Skeletal muscle satellite cell (primary cell): ENCODE measurements around the gene LARP4B.
A peak's percentile ranks its signal among the peaks of the same experiment; 100 is the strongest.

ENCODE experiments used
- H3K27me3 ChIP-seq: 2 replicates; pipeline ENCODE4 v1.7.0; 2013; ENCODE audit warnings: low read length; ENCODE audit not compliant: control insufficient read depth, insufficient read depth
- H3K36me3 ChIP-seq: 2 replicates; pipeline ENCODE4 v1.7.0; 2013; ENCODE audit warnings: mild to moderate bottlenecking, control low read depth, low read length; ENCODE audit not compliant: insufficient read depth
- H3K4me1 ChIP-seq: 2 replicates; pipeline ENCODE4 v1.7.0; 2013; ENCODE audit warnings: low read length; ENCODE audit not compliant: control insufficient read depth, insufficient read depth
- H3K4me2 ChIP-seq: 2 replicates; pipeline ENCODE4 v1.7.0; 2013; ENCODE audit warnings: mild to moderate bottlenecking, low read length
- H3K4me3 ChIP-seq: 2 replicates; pipeline ENCODE4 v1.7.0; 2013; ENCODE audit warnings: low read length
- H3K9ac ChIP-seq: 2 replicates; pipeline ENCODE4 v1.7.0; 2013; ENCODE audit warnings: mild to moderate bottlenecking, low read depth, low read length, moderate library complexity
- H3K9me3 ChIP-seq: replicated peaks from 2 replicates; pipeline ENCODE4 v1.7.0; 2013; ENCODE audit warnings: mild to moderate bottlenecking, control low read depth, low read length

The LARP4B gene

GRCh38 chr10:955127-955819 lies 23.8 kb upstream of the LARP4B start:
- H3K4me3 ChIP-seq = no peak overlapping the region
- no peaks in the 10 kb centered on the region for H3K36me3 ChIP-seq
- H3K27me3 ChIP-seq = peaks cover 49% of the 10 kb centered on the region
- no peaks in the 10 kb centered on the region for H3K4me1 ChIP-seq
- H3K4me2 ChIP-seq = no peak overlapping the region
- H3K9me3 ChIP-seq = no peaks in the 10 kb centered on the region
- H3K9ac ChIP-seq = no peak overlapping the region

DNA sequence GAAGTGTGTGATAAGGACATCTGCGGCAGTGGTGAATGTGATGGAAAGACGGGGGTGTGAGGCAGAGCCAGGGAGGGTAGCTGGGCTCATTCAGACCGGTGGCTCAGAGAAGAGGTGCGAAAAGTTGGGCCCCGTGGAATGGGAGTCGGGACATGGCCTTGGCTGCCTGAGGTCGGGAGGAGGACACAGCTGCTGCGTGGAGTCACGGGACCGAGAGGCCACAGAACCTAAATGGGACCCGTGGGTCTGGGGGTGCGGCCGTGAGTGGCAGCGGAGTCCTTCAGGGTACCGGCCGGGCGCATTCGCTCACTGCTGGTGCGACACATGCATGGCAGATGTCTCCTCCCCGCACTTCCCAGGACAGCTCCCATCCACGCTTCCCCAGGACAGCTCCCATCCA lies 22.9 kb upstream of the LARP4B start:
- H3K27me3 ChIP-seq = peaks cover 48% of the 10 kb centered on the region
- H3K36me3 ChIP-seq = no peaks in the 10 kb centered on the region
- H3K4me1 ChIP-seq = no peaks in the 10 kb centered on the region
- H3K9me3 ChIP-seq = no peaks in the 10 kb centered on the region
- H3K4me2 ChIP-seq = no peak overlapping the region
- no peak overlapping the region for H3K4me3 ChIP-seq
- no peak overlapping the region for H3K9ac ChIP-seq

DNA sequence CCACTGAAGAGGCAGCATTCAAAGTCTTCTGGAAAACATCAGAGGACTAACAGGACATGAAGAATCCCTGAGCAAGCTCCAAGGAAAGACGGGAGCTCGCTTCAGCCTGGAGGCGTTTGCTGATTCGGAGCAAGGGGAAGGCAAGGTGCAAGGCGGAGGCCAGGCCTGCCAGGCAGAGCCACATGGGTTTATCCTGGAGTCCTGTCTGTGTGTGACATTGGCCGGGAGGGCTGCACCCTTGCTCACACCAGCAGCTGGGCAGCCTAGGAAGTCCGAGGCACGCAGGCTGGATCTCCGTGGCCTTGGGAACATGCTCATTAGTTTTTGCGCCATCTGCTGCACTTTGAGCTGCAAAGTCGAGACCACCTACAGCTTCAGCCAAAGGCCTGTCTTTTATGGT lies 22.3 kb upstream of the LARP4B start:
- no peak overlapping the region for H3K4me3 ChIP-seq

GRCh38 chr10:949446-949845 lies 17.9 kb upstream of the LARP4B start:
- Histone ChIP-seq H3K4me3 (no peak overlapping the region), H3K36me3 (no peaks in the 10 kb centered on the region), H3K9ac (no peak overlapping the region), H3K9me3 (no peaks in the 10 kb centered on the region), H3K4me2 (no peak overlapping the region), H3K27me3 (peaks cover 22% of the 10 kb centered on the region), H3K4me1 (peaks cover 4% of the 10 kb centered on the region)

More for the DNA sequence above, 22.3 kb upstream of the LARP4B start:
- H3K4me1 ChIP-seq = no peaks in the 10 kb centered on the region
- no peaks in the 10 kb centered on the region for H3K9me3 ChIP-seq
- no peaks in the 10 kb centered on the region for H3K36me3 ChIP-seq
- H3K27me3 ChIP-seq = peaks cover 49% of the 10 kb centered on the region
- no peak overlapping the region for H3K4me2 ChIP-seq
- no peak overlapping the region for H3K9ac ChIP-seq

DNA sequence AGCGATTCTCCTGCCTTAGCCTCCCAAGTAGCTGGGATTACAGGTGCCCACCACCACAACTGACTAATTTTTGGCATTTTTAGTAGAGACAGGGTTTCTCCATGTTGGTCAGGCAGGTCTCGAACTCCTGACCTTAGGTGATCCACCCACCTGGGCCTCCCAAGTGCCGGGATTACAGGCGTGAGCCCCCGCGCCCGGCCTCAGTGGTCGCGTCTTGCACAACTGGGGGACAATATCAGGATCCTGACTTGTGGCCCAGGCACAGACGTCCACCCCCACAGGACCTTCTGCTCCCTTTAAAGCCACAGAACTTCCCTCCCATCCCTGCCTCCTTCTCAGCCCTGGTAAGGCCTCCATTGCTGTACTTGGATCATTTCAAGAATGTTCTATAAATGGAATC lies 16.8 kb upstream of the LARP4B start:
- Histone ChIP-seq H3K36me3 (no peaks in the 10 kb centered on the region), H3K4me3 (no peak overlapping the region), H3K4me2 (no peak overlapping the region), H3K9ac (no peak overlapping the region), H3K27me3 (peaks cover 11% of the 10 kb centered on the region), H3K9me3 (no peaks in the 10 kb centered on the region), H3K4me1 (peaks cover 6% of the 10 kb centered on the region)

GRCh38 chr10:947881-948280 lies 16.4 kb upstream of the LARP4B start:
- no peak overlapping the region for H3K4me3 ChIP-seq
- H3K9me3 ChIP-seq = no peaks in the 10 kb centered on the region
- no peaks in the 10 kb centered on the region for H3K36me3 ChIP-seq
- H3K4me1 ChIP-seq = peaks cover 6% of the 10 kb centered on the region
- H3K9ac ChIP-seq = no peak overlapping the region
- H3K4me2 ChIP-seq = no peak overlapping the region
- H3K27me3 ChIP-seq = peaks cover 11% of the 10 kb centered on the region

DNA sequence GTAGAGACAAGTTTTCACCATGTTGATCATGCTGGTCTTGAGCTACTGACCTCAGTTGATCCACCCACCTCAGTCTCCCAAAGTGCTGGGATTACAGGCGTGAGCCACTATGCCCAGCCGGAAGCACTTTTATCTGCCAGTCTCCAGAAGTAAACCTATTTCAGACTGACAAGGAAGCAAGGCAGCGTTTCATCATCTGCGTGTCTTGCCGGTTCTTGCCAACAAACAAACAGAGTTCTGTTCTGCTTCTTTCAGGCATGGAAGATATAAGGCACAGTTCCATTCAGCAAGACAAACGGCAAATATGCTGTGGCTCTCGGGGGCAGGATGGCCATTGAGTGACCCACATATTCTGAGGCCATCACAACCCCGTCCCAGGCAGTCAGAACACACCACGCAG lies 15.5 kb upstream of the LARP4B start:
- H3K36me3 ChIP-seq = no peaks in the 10 kb centered on the region
- no peak overlapping the region for H3K4me3 ChIP-seq
- H3K4me2 ChIP-seq = no peak overlapping the region

DNA sequence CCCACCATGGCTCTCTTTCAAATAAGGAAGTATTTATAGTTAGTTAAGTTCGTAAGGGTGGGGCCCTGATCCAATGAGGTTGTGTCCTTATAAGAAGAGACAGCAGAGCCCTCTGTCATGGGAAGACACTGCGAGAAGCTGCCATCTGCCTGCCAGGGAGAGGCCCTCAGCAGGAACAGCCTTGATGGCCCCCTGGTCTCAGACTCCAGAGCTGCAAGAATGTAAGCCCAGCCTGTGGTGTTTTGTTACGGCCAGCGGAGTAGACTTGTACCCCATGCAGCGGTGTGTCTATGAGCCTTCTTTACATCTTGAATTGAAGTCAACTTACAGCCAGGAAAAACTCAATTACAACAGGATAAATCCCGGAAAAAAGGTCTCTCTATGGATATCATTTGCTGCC lies 14.3 kb upstream of the LARP4B start:
- Histone ChIP-seq H3K27me3 (peaks cover 11% of the 10 kb centered on the region), H3K4me1 (peaks cover 6% of the 10 kb centered on the region), H3K9me3 (no peaks in the 10 kb centered on the region), H3K4me2 (no peak overlapping the region), H3K9ac (no peak overlapping the region), H3K36me3 (no peaks in the 10 kb centered on the region), H3K4me3 (no peak overlapping the region)

More for the DNA sequence above, 15.5 kb upstream of the LARP4B start:
- Histone ChIP-seq H3K27me3 (peaks cover 11% of the 10 kb centered on the region), H3K4me1 (peaks cover 6% of the 10 kb centered on the region), H3K9me3 (no peaks in the 10 kb centered on the region), H3K9ac (no peak overlapping the region)

GRCh38 chr10:944034-944831 lies 12.7 kb upstream of the LARP4B start:
- Histone ChIP-seq H3K9ac (peak overlapping the region; percentile 30), H3K27me3 (peaks cover 2% of the 10 kb centered on the region), H3K4me2 (peak overlapping the region; percentile 66), H3K36me3 (no peaks in the 10 kb centered on the region), H3K4me1 (peaks cover 6% of the 10 kb centered on the region), H3K4me3 (peak overlapping the region; percentile 35), H3K9me3 (no peaks in the 10 kb centered on the region)

DNA sequence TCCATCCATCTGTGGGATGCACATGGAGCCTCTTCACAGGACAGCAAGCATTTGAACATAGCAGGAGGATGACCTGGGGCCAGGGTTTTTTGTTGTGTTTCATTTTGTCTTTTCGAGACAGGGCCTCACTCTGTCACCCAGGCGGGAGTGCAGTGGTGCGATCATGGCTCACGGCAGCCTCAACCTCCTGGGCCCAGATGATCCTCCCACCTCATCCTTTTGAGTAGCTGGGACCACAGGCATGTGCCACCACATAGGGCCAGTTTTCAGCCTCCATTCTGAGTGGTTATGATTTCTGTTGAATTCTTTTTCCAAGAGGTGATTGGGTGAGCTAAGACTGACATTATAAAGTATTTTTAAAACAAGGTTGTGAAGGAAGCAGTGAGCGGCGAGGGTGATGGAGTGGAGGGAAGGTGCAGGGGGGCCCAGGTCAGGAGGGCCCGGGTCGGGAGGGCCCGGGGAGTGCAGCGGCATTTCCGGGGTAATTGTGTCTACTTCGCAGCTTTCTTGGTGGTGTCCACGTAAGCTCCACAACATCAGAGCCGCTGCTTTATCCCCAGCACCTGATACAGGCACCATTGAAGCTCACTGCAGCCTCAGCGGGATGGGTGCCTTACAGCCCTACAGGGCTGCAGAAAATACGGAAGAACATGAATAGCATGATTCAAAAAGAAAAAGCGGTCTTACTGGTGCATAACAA lies 12.0 kb upstream of the LARP4B start:
- no peaks in the 10 kb centered on the region for H3K9me3 ChIP-seq
- H3K4me3 ChIP-seq = no peak overlapping the region
- H3K4me1 ChIP-seq = peaks cover 10% of the 10 kb centered on the region
- H3K4me2 ChIP-seq = no peak overlapping the region
- no peak overlapping the region for H3K9ac ChIP-seq
- H3K27me3 ChIP-seq = no peaks in the 10 kb centered on the region
- H3K36me3 ChIP-seq = no peaks in the 10 kb centered on the region

GRCh38 chr10:938941-939678 lies 7.6 kb upstream of the LARP4B start:
- Histone ChIP-seq H3K36me3 (no peaks in the 10 kb centered on the region), H3K9ac (no peak overlapping the region), H3K4me2 (no peak overlapping the region)

More at GRCh38 chr10:938941-939678, 7.6 kb upstream of the LARP4B start:
- no peaks in the 10 kb centered on the region for H3K9me3 ChIP-seq
- H3K4me1 ChIP-seq = peaks cover 4% of the 10 kb centered on the region
- H3K4me3 ChIP-seq = no peak overlapping the region
- no peaks in the 10 kb centered on the region for H3K27me3 ChIP-seq
